ENCODE measurements around the gene EVL. TPM values are rescaled to one million over a fixed set of nuclear protein-coding genes. Genes with fewer than 3 reads are reported as not detected.

The EVL gene
- total RNA-seq, 2 donors from 2014 or later, result 53.1 to 102 TPM

GRCh38 chr14:100072783-100073346 is 7.6 kb downstream of the EVL start:
- no peak overlapping the region for H3K27ac ChIP-seq
- no peaks in the 10 kb centered on the region for H3K27me3 ChIP-seq (replicated peaks; ENCODE audit: insufficient read depth)
- H3K4me1 ChIP-seq (ENCODE audit: control insufficient read depth in 1 of 2, low read depth in 2 of 2), result peaks cover 0 to 3% of the 10 kb centered on the region in 2 donors
- H3K36me3 ChIP-seq, result no peaks in the 10 kb centered on the region
- TF ChIP-seq, protein P1, sequence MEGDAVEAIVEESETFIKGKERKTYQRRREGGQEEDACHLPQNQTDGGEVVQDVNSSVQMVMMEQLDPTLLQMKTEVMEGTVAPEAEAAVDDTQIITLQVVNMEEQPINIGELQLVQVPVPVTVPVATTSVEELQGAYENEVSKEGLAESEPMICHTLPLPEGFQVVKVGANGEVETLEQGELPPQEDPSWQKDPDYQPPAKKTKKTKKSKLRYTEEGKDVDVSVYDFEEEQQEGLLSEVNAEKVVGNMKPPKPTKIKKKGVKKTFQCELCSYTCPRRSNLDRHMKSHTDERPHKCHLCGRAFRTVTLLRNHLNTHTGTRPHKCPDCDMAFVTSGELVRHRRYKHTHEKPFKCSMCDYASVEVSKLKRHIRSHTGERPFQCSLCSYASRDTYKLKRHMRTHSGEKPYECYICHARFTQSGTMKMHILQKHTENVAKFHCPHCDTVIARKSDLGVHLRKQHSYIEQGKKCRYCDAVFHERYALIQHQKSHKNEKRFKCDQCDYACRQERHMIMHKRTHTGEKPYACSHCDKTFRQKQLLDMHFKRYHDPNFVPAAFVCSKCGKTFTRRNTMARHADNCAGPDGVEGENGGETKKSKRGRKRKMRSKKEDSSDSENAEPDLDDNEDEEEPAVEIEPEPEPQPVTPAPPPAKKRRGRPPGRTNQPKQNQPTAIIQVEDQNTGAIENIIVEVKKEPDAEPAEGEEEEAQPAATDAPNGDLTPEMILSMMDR (IDR thresholded peaks at IDR 0.05), result no peak
- no peaks in the 10 kb centered on the region for H3K9me3 ChIP-seq
- H3K4me3 ChIP-seq, result peak overlapping the region; percentile 29
- DNase-seq (ENCODE audit: low spot score), result no peak
- ATAC-seq (ENCODE audit: insufficient number of reproducible peaks, low FRiP score, low read depth), result no peak

DNA sequence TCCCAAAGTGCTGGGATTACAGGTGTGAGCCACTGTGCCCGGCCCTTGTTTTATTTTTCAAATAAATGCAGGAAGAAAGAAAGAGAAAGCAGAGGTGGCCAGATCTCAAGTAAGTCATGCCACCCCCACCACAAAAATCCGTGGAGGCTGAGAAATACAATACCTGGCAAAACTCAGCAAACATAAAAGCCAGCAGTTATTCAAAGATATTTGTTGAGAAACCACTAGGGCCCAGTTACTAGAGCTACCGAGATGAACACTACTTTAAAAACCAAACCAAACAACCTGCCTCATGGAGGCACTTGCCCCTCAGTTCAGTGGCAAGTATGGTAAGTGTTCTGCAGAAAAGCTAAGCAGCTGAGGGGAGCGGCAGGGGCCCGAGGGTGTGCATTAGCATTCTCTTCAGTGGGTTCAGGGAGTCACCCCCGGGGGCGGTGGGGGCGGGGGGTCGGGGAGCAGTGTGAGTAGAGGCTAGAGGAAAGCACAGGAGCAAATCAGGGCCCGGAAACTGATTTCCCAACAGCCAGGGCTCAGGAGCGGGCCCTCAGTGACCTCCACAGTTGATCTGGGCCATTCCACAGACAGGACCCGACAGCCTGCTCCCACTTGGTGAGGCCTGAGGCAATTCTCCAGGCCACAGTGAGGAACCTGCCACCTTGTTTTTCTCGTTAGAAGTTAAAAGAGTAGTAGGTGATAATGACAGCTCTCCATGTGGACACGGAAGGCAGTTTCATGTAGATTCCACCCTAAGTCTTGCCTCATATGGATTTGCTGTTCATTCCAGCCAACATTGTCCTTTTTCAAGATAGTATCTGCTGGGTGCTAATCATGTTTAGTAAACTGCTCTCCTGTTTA is 8.6 kb downstream of the EVL start:
- no peak overlapping the region for H3K4me3 ChIP-seq
- no peak for ATAC-seq (ENCODE audit: insufficient number of reproducible peaks, low FRiP score, low read depth)
- no peak overlapping the region for H3K27ac ChIP-seq
- no peak for DNase-seq (ENCODE audit: low spot score)
- TF ChIP-seq, protein P1 (IDR thresholded peaks at IDR 0.05), result no peak
- no peaks in the 10 kb centered on the region for H3K9me3 ChIP-seq
- peaks cover 1 to 5% of the 10 kb centered on the region in 2 donors for H3K4me1 ChIP-seq (ENCODE audit: control insufficient read depth in 1 of 2, low read depth in 2 of 2)
- no peaks in the 10 kb centered on the region for H3K27me3 ChIP-seq (replicated peaks; ENCODE audit: insufficient read depth)
- no peaks in the 10 kb centered on the region for H3K36me3 ChIP-seq

DNA sequence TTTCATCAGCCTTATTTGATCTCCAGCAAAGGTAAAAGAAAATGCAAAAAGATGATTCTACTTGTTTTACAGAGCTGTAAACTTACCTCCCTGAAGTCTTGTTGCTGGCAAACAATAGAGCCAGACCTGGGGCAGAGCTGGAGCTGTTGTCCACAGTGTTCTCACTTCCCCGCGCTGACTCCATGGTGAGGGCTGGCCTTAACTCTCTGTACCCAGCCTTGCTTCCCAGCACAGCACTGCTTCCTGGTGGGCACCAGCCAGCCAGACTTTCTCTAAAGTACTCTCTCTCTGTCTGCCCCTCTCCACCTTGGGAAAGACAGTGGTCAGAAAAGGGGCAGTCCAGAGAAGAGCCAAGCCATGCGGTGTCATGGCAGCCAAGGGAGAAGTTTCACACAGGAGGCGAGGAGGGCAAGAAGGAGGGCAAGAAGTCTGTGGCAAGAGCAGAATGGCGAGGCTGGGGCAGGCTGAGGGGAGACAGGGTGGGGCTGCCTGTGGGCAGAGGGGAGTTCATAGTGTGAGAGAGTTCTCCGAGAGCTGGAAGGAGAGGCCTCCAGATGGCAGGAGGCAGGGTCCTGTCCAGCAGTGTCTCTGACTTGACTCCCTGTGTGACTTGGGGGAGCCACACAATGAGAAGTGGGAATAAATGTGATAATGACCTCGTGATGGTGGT is 9.3 kb downstream of the EVL start:
- DNase-seq (ENCODE audit: low spot score), result no peak
- no peak overlapping the region for H3K4me3 ChIP-seq
- H3K36me3 ChIP-seq, result no peaks in the 10 kb centered on the region
- H3K4me1 ChIP-seq (ENCODE audit: control insufficient read depth in 1 of 2, low read depth in 2 of 2), result peaks cover 8 to 9% of the 10 kb centered on the region in 2 donors
- no peak for ATAC-seq (ENCODE audit: insufficient number of reproducible peaks, low FRiP score, low read depth)
- H3K9me3 ChIP-seq, result no peaks in the 10 kb centered on the region
- H3K27ac ChIP-seq, result no peak overlapping the region
- no peaks in the 10 kb centered on the region for H3K27me3 ChIP-seq (replicated peaks; ENCODE audit: insufficient read depth)
- TF ChIP-seq, protein P1 (IDR thresholded peaks at IDR 0.05), result no peak

DNA sequence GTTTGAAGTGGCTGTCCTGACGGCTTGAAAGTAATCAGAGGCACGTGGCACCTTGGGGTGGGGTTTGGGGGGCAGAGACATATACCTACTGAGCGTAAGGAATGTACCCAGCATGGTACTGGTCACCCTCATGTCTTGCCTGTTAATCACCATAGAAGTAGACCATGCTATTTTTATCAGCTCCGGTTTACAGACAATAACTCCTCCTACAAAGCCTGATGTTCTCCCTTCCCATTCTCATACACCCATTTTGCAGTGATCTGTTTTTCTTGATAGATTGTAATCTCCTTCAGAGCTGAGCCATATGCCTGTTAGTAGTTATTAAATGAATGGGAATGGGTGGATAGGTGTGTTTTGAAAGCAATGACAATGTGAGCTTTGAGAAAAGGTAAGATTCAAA is 10.5 kb downstream of the EVL start:
- Histone ChIP-seq H3K4me3 (no peak overlapping the region), H3K36me3 (no peaks in the 10 kb centered on the region), H3K9me3 (no peaks in the 10 kb centered on the region), H3K27me3 (replicated peaks; ENCODE audit: insufficient read depth) (no peaks in the 10 kb centered on the region), H3K4me1 (ENCODE audit: control insufficient read depth in 1 of 2, low read depth in 2 of 2) (peaks cover 8 to 12% of the 10 kb centered on the region in 2 donors), H3K27ac (no peak overlapping the region)
- DNase-seq (ENCODE audit: low spot score) (no peak), ATAC-seq (ENCODE audit: insufficient number of reproducible peaks, low FRiP score, low read depth) (no peak)
- TF ChIP-seq, protein P1 (IDR thresholded peaks at IDR 0.05), result no peak

- no peak for ATAC-seq (ENCODE audit: insufficient number of reproducible peaks, low FRiP score, low read depth)
- no peaks in the 10 kb centered on the region for H3K27me3 ChIP-seq (replicated peaks; ENCODE audit: insufficient read depth)
- H3K9me3 ChIP-seq, result no peaks in the 10 kb centered on the region
- no peak overlapping the region for H3K4me3 ChIP-seq
- no peak for DNase-seq (ENCODE audit: low spot score)
- TF ChIP-seq, protein P1 (IDR thresholded peaks at IDR 0.05), result peak; percentile 31
- peaks cover 8 to 12% of the 10 kb centered on the region in 2 donors for H3K4me1 ChIP-seq (ENCODE audit: control insufficient read depth in 1 of 2, low read depth in 2 of 2)
- H3K36me3 ChIP-seq, result no peaks in the 10 kb centered on the region
- peak overlapping the region in 1 of 2 donors; percentile 20 for H3K27ac ChIP-seq
These were observed 10.9 kb downstream of the EVL start for GRCh38 chr14:100076133-100076532.

Data from thoracic aorta (tissue), 2 donors.